GM04504 (cell line): ENCODE results near the gene CHRNG.

Experiments
- DNase-seq: peaks from one replicate; pipeline ENCODE4 v3.0.0-alpha.2; 2012; ENCODE audit warnings: low read depth

Gene CHRNG

GRCh38 chr2:232578626-232579025 is 39.1 kb downstream of the CHRNG start:
- no peak for DNase-seq

- DNase-seq: no peak
Observed at GRCh38 chr2:232580648-232580981, 41.1 kb downstream of the CHRNG start.

GRCh38 chr2:232581725-232582124 is 42.2 kb downstream of the CHRNG start:
- DNase-seq: no peak

GRCh38 chr2:232584238-232584637 is 44.7 kb downstream of the CHRNG start:
- no peak for DNase-seq

- no peak for DNase-seq
Observed at GRCh38 chr2:232586943-232587505, 47.5 kb downstream of the CHRNG start.

GRCh38 chr2:232587512-232587911 is 48.0 kb downstream of the CHRNG start:
- no peak for DNase-seq

- no peak for DNase-seq
Observed at GRCh38 chr2:232588031-232588430, 48.5 kb downstream of the CHRNG start.

- peak; percentile 66 for DNase-seq
Observed at GRCh38 chr2:232588680-232589585, 49.4 kb downstream of the CHRNG start.

GRCh38 chr2:232592772-232593395 is 53.4 kb downstream of the CHRNG start:
- peak; percentile 84 for DNase-seq

GRCh38 chr2:232593982-232594381 is 54.5 kb downstream of the CHRNG start:
- no peak for DNase-seq
